ENCODE results near the gene SELP. TPM values are rescaled to one million over a fixed set of nuclear protein-coding genes. Genes with fewer than 3 reads are reported as not detected.

Gene SELP
- total RNA-seq, 2 donors from 2014 or later: not detected

- H3K9me3 Mint-ChIP-seq: peaks cover 23% of the 10 kb centered on the region
- H3K27me3 Mint-ChIP-seq (ENCODE audit: insufficient read depth): no peaks in the 10 kb centered on the region
- no peak for DNase-seq
- Histone ChIP-seq H3K27me3 (ENCODE audit: control insufficient read depth, insufficient read depth, low read length, poor library complexity, severe bottlenecking) (no peaks in the 10 kb centered on the region), H3K4me3 (ENCODE audit: low read length) (no peak overlapping the region), H3K9me3 (ENCODE audit: control insufficient read depth, low read length) (peaks cover 27% of the 10 kb centered on the region), H3K4me1 (ENCODE audit: control insufficient read depth, insufficient read depth, low read length) (no peaks in the 10 kb centered on the region), H3K27ac (ENCODE audit: low read depth, low read length) (no peak overlapping the region), H3K36me3 (ENCODE audit: control insufficient read depth, insufficient read depth, low read length) (no peaks in the 10 kb centered on the region), H3K9ac (ENCODE audit: extremely low read depth, low read length, poor library complexity, severe bottlenecking) (no peak overlapping the region)
- no peak overlapping the region for H3K4me3 Mint-ChIP-seq
- H3K4me1 Mint-ChIP-seq: no peaks in the 10 kb centered on the region
- TF ChIP-seq CTCF (conservative IDR thresholded peaks at IDR 0.05): no peak
- no peaks in the 10 kb centered on the region for H3K36me3 Mint-ChIP-seq (ENCODE audit: low read depth)
- WGBS, 2 experiments (ENCODE audit: insufficient coverage in 1 of 2, insufficient read length in 1 of 2): 93 to 95% methylated on average over 2 to 3 of the region's 3 CpGs
- no peak overlapping the region for H3K27ac Mint-ChIP-seq
These were observed 1.3 kb upstream of the SELP start for GRCh38 chr1:169631249-169631648.

GRCh38 chr1:169624912-169625311 is 5.0 kb downstream of the SELP start:
- no peaks in the 10 kb centered on the region for H3K27me3 Mint-ChIP-seq (ENCODE audit: insufficient read depth)
- DNase-seq: no peak
- H3K27ac Mint-ChIP-seq: no peak overlapping the region
- H3K27me3 ChIP-seq (ENCODE audit: control insufficient read depth, insufficient read depth, low read length, poor library complexity, severe bottlenecking): no peaks in the 10 kb centered on the region
- H3K27ac ChIP-seq (ENCODE audit: low read depth, low read length): no peak overlapping the region
- no peak overlapping the region for H3K4me3 ChIP-seq (ENCODE audit: low read length)
- no peaks in the 10 kb centered on the region for H3K36me3 ChIP-seq (ENCODE audit: control insufficient read depth, insufficient read depth, low read length)
- no peaks in the 10 kb centered on the region for H3K9me3 Mint-ChIP-seq
- H3K4me1 ChIP-seq (ENCODE audit: control insufficient read depth, insufficient read depth, low read length): no peaks in the 10 kb centered on the region
- H3K4me1 Mint-ChIP-seq: no peaks in the 10 kb centered on the region
- WGBS, 2 experiments (ENCODE audit: insufficient coverage in 1 of 2, insufficient read length in 1 of 2): 68 to 86% methylated on average over 2 of the region's 2 CpGs
- TF ChIP-seq CTCF (conservative IDR thresholded peaks at IDR 0.05): no peak
- no peaks in the 10 kb centered on the region for H3K36me3 Mint-ChIP-seq (ENCODE audit: low read depth)
- H3K4me3 Mint-ChIP-seq: no peak overlapping the region
- no peak overlapping the region for H3K9ac ChIP-seq (ENCODE audit: extremely low read depth, low read length, poor library complexity, severe bottlenecking)
- H3K9me3 ChIP-seq (ENCODE audit: control insufficient read depth, low read length): no peaks in the 10 kb centered on the region

- no peak overlapping the region for H3K27ac ChIP-seq (ENCODE audit: low read depth, low read length)
- Mint-ChIP-seq H3K9me3 (no peaks in the 10 kb centered on the region), H3K4me1 (no peaks in the 10 kb centered on the region), H3K4me3 (no peak overlapping the region), H3K27ac (no peak overlapping the region), H3K36me3 (ENCODE audit: low read depth) (no peaks in the 10 kb centered on the region), H3K27me3 (ENCODE audit: insufficient read depth) (no peaks in the 10 kb centered on the region)
- no peaks in the 10 kb centered on the region for H3K36me3 ChIP-seq (ENCODE audit: control insufficient read depth, insufficient read depth, low read length)
- DNase-seq: no peak
- H3K9me3 ChIP-seq (ENCODE audit: control insufficient read depth, low read length): no peaks in the 10 kb centered on the region
- TF ChIP-seq CTCF (conservative IDR thresholded peaks at IDR 0.05): no peak
- no peak overlapping the region for H3K4me3 ChIP-seq (ENCODE audit: low read length)
- H3K27me3 ChIP-seq (ENCODE audit: control insufficient read depth, insufficient read depth, low read length, poor library complexity, severe bottlenecking): no peaks in the 10 kb centered on the region
- H3K4me1 ChIP-seq (ENCODE audit: control insufficient read depth, insufficient read depth, low read length): no peaks in the 10 kb centered on the region
- no peak overlapping the region for H3K9ac ChIP-seq (ENCODE audit: extremely low read depth, low read length, poor library complexity, severe bottlenecking)
These were observed 5.8 kb downstream of the SELP start for GRCh38 chr1:169624122-169624521.

All from endodermal cell (in vitro differentiated cells).